ENCODE measurements around the gene TNP2. TPM values are rescaled to one million over a fixed set of nuclear protein-coding genes. Genes with fewer than 3 reads are reported as not detected.
"Not testable (repeated sequence)": the region's sequence is repeated elsewhere in the genome, so short reads cannot be mapped to it uniquely, and the experiment has no call there.

TNP2 gene
- total RNA-seq, 1 donor from 2014 or later, result not detected

- intact Hi-C loops (cut with micrococcal nuclease), result loop anchor here (1.0 to 2.0 kb wide), 8 partner anchors 7 to 261 kb away; no protein-coding TSS in a partner anchor
These were observed 43.2 kb downstream of the TNP2 start for GRCh38 chr16:11225677-11226549.

DNA sequence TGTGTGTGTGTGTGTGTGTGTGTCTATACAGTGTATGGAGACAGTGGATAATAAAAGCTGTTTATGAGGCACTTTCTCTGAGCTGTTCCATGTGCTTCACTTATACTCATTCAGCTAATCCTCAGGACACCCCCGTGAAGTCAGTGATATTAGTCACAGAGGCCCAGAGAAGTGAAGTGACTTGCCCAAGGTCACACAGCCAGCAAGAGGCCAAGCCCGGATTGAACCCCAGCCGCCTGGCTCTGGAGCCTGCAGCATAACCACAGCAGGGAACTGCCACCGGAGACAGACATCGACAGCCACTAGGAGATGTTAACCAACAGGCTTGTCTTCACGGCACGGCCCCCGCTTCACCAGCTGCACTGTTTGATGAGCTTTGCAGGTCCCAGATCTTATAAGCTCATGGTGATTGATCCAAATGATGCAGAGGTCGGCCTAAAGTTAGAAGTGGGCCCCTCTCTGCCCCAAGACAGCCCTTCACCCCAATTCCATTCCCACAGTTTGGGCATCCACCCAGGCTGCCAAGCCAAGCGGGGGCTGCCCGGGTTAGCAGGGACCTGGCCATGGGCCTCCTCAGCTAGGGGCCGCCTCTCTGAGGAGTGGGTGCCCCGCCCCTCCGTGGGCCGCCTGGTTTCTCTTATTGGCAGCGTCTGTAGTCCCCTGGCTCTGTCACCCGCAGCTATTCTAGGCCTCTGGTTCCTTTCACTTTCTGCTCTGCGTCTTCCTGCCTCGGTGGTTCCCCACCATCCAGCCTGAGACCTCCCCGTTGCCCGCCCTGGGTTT lies 44.0 kb downstream of the TNP2 start:
- intact Hi-C loops (cut with micrococcal nuclease), result loop anchor here (1.0 to 2.0 kb wide), 11 partner anchors 8 to 260 kb away; no protein-coding TSS in a partner anchor

DNA sequence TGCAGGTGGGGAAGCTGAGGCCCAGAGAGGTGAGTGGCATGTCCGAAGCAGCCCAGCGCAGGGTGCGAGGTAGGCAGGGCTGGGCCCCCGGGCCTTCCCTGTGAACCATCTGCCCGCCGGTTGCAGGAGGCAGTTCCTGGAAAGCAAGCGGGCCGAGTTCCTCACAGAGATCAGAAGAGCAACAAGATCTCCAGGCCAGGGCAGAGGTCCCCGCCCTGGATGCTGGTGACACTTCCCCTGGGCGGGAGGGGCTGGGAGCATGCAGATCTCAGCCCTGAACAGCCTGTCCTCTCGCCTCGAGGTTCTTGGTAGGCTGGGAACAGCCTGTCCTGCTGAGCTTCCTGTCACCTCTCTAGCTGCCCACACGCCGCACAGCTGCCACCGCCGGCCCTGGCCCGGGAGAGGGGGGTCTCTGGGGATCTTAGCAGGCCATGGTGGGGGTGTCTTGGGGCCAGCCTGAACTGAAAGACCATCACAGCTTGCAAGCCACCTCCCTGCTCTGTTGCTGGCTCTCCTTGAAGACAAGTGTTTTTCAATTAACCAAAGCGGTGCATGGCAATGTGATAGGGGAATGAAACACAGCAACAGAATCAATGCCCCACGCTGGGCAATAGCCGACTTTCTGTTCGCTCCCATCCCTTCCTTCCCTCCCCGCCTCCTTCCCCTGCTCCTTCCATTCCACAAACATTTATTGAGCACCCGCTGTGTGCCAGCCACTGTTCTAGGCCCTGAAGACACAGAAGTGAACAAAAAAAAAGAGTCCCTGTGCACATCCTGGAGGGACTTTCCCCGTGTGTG lies 44.8 kb downstream of the TNP2 start:
- intact Hi-C loops (cut with micrococcal nuclease), result loop anchor here (1.0 to 2.0 kb wide), 5 partner anchors 43 to 259 kb away; no protein-coding TSS in a partner anchor

DNA sequence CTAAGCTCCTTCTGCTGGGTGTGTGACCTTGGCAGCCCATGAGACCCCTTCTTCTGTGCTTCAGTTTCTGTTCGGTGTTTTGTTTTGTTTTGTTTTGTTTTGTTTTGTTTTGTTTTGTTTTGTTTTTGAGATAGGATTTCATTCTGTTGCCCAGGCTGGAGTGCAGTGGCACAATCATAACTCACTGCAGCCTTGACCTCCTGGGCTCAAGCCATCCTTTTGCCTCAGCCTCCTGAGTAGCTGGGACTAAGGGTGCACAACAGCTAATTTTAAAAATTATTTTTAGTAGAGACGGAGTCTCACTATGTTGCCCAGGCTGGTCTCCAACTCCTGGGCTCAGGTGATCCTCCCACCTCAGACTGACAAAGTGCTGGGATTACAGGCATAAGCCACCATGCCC lies 48.6 kb downstream of the TNP2 start:
- intact Hi-C loops (cut with micrococcal nuclease), result not testable (repeated sequence)

GRCh38 chr16:11219178-11219577 lies 49.9 kb downstream of the TNP2 start:
- intact Hi-C loops (cut with micrococcal nuclease), result no loop called here

DNA sequence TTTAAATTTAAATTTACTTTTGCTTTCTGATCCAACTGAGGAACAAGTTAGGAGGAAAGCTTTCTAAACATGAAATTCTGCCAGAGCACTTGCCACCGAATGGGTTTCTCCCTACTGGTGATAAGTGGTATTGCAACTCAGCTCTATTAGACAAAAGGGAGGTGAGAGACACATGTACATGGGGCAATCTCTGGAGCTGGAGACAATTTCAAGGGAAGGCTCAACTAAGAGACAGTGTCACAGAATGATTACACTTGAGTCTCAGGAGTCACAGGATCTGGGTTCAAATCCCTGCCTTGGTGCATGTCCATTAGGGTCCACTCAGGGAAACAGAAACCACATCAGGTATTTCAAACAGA lies 50.5 kb downstream of the TNP2 start:
- intact Hi-C loops (cut with micrococcal nuclease), result no loop called here

Other genes with a start within 250 kb of the TNP2 start
- gene SOCS1, start 13.1 kb downstream of the TNP2 start, total RNA-seq, result 211 and 217 TPM in 2 replicates
- gene PRM3, start 4.3 kb upstream of the TNP2 start, total RNA-seq, result not detected in 2 replicates
- not detected in 2 replicates for gene PRM2, start 7.2 kb upstream of the TNP2 start, total RNA-seq
- not detected in 2 replicates for gene PRM1, start 12.0 kb upstream of the TNP2 start, total RNA-seq
- 40.5 and 41.0 TPM in 2 replicates for gene RMI2, start 76.1 kb upstream of the TNP2 start, total RNA-seq

Data from T-helper 1 cell treated with Interleukin-12 subunit alpha and Interleukin-12 subunit beta and Interleukin-4 antibody, amounts not matched to agents 30 ng/mL and 1 ng/mL, for 36 hours (primary cell).